Karpas-422 (cell line): ENCODE results near the gene TBC1D3B. TPM values are rescaled to one million over a fixed set of nuclear protein-coding genes. Genes with fewer than 3 reads are reported as not detected.
A peak's percentile ranks its signal among the peaks of the same experiment; 100 is the strongest.

ENCODE experiments used
- DNase-seq: peaks from one replicate; pipeline ENCODE4 v3.0.0-alpha.2; 2015
- H2AFZ ChIP-seq: fragments of 200-600 bp; sonication (generic); 2 replicates; pipeline ENCODE4 v1.6.1; 2014; ENCODE audit warnings: antibody characterized with exemption, low read length, mixed read lengths
- H3K27ac ChIP-seq: fragments of 200-600 bp; sonication (generic); 2 replicates; pipeline ENCODE4 v1.5.1; 2014; ENCODE audit warnings: mild to moderate bottlenecking, low read length, moderate library complexity
- H3K27me3 ChIP-seq: fragments of 200-600 bp; sonication (generic); 2 replicates; pipeline ENCODE4 v1.6.1; 2014; ENCODE audit warnings: low read length, mixed read lengths
- H3K36me3 ChIP-seq: fragments of 200-600 bp; sonication (generic); 2 replicates; pipeline ENCODE4 v1.6.1; 2014; ENCODE audit warnings: low read length, mixed read lengths; ENCODE audit not compliant: insufficient read depth
- H3K4me1 ChIP-seq: fragments of 200-600 bp; sonication (generic); 2 replicates; pipeline ENCODE4 v1.6.1; 2014; ENCODE audit warnings: mild to moderate bottlenecking, low read length, mixed read lengths
- H3K4me2 ChIP-seq: fragments of 200-600 bp; sonication (generic); 2 replicates; pipeline ENCODE4 v1.6.1; 2014; ENCODE audit warnings: low read length, low read depth, mild to moderate bottlenecking; ENCODE audit not compliant: poor library complexity, severe bottlenecking
- H3K4me3 ChIP-seq: fragments of 200-600 bp; sonication (generic); 2 replicates; pipeline ENCODE4 v1.5.1; 2014; ENCODE audit warnings: mild to moderate bottlenecking, antibody characterized with exemption, low read length, mixed read lengths
- H3K79me2 ChIP-seq: fragments of 200-600 bp; sonication (generic); 2 replicates; pipeline ENCODE4 v1.6.1; 2014; ENCODE audit warnings: mild to moderate bottlenecking, low read length, mixed read lengths
- H3K9ac ChIP-seq: fragments of 200-600 bp; sonication (generic); 2 replicates; pipeline ENCODE4 v1.6.0; 2014; ENCODE audit warnings: low read length
- H3K9me2 ChIP-seq: fragments of 200-600 bp; sonication (generic), shearing (Covaris generic); replicated peaks from 2 replicates; pipeline ENCODE4 v1.6.0; 2014; ENCODE audit warnings: mild to moderate bottlenecking, low read length, moderate library complexity; ENCODE audit not compliant: insufficient read depth
- H3K9me3 ChIP-seq: fragments of 300-700, 200-600 bp; sonication (generic); 2 replicates; pipeline ENCODE4 v1.6.1; 2014; ENCODE audit warnings: low read length, mixed read lengths
- H4K20me1 ChIP-seq: fragments of 200-600 bp; sonication (generic); 2 replicates; pipeline ENCODE4 v1.6.1; 2014; ENCODE audit warnings: mild to moderate bottlenecking, antibody characterized with exemption, low read length, low read depth; ENCODE audit not compliant: insufficient read depth
- total RNA-seq: library from RNA; depleted of rRNA; stranded (reverse); fragments of >200 nt; shearing (Covaris generic); gene quantifications from 2 replicates; pipeline ENCODE4 v1.2.3, GENCODE V29; 2014; ENCODE audit warnings: low replicate concordance

The TBC1D3B gene
- total RNA-seq, 1 experiment from 2014 or later = 0.63 TPM

DNA sequence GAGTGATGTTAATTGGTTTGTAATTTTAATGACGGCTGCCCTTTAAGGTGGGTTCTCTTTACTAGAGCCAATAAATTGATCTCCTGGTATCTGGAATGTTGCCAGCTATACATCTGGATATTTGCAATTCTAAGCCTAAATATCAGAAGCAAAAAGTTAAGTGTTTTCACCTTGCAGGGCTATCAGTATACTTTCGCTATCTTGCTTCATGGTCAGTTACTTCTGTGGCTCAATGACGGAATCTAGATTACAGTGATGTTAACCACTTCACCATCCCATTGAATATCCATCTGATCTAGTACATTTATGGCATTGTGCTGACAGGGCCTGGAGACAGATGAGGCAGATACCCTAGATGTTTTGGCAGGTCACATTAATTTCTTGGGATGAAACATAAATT lies 44.5 kb downstream of the TBC1D3B start:
- H3K4me1 ChIP-seq = peaks cover 54% of the 10 kb centered on the region
- no peak overlapping the region for H3K4me2 ChIP-seq
- DNase-seq = no peak

DNA sequence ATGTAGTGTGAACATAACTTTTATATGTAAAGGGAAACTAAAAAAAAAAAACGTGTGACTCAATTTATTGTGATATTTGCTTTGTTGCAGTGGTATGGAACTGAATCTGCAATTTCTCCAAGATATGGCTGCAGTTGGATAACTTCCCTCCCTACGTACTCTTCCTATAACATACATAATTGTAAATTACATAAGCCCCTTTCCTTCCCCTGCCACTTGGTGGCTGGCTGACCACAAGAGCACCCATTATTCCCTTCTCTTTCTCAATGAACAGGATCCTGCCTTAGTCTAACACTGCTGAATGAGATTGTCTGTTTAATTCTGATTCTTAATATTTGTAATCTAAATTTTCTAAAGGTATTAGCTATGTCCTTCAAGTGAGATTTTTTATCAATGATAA lies 45.0 kb downstream of the TBC1D3B start:
- Histone ChIP-seq H3K27ac (no peak overlapping the region), H3K27me3 (no peaks in the 10 kb centered on the region), H2AFZ (no peak overlapping the region), H3K79me2 (no peaks in the 10 kb centered on the region), H3K9me3 (no peaks in the 10 kb centered on the region), H3K4me1 (peaks cover 59% of the 10 kb centered on the region), H3K9me2 (no peaks in the 10 kb centered on the region), H3K36me3 (no peaks in the 10 kb centered on the region), H3K9ac (no peak overlapping the region), H3K4me2 (no peak overlapping the region), H4K20me1 (no peaks in the 10 kb centered on the region), H3K4me3 (no peak overlapping the region)
- peak; percentile 62 for DNase-seq

More for the DNA sequence above, 44.5 kb downstream of the TBC1D3B start:
- H3K79me2 ChIP-seq = no peaks in the 10 kb centered on the region
- no peaks in the 10 kb centered on the region for H3K9me3 ChIP-seq
- H2AFZ ChIP-seq = no peak overlapping the region
- no peak overlapping the region for H3K4me3 ChIP-seq
- no peaks in the 10 kb centered on the region for H3K9me2 ChIP-seq
- no peak overlapping the region for H3K9ac ChIP-seq
- no peaks in the 10 kb centered on the region for H4K20me1 ChIP-seq
- H3K27ac ChIP-seq = no peak overlapping the region
- H3K36me3 ChIP-seq = no peaks in the 10 kb centered on the region
- H3K27me3 ChIP-seq = no peaks in the 10 kb centered on the region

GRCh38 chr17:36130346-36130745 lies 46.1 kb downstream of the TBC1D3B start:
- peaks cover 4% of the 10 kb centered on the region; the same call in 1 of the 2 replicates for H3K27me3 ChIP-seq
- H4K20me1 ChIP-seq = no peaks in the 10 kb centered on the region
- no peak overlapping the region for H2AFZ ChIP-seq
- peaks cover 52% of the 10 kb centered on the region for H3K4me1 ChIP-seq
- no peaks in the 10 kb centered on the region for H3K9me2 ChIP-seq
- H3K4me2 ChIP-seq = no peak overlapping the region
- peaks cover 9% of the 10 kb centered on the region for H3K9me3 ChIP-seq
- H3K79me2 ChIP-seq = no peaks in the 10 kb centered on the region
- DNase-seq = no peak
- H3K27ac ChIP-seq = no peak overlapping the region
- no peak overlapping the region for H3K4me3 ChIP-seq
- no peak overlapping the region for H3K9ac ChIP-seq
- no peaks in the 10 kb centered on the region for H3K36me3 ChIP-seq

- Histone ChIP-seq H2AFZ (no peak overlapping the region), H3K36me3 (no peaks in the 10 kb centered on the region), H3K4me3 (no peak overlapping the region), H3K4me2 (no peak overlapping the region), H4K20me1 (no peaks in the 10 kb centered on the region), H3K9me2 (no peaks in the 10 kb centered on the region), H3K79me2 (no peaks in the 10 kb centered on the region), H3K9me3 (peaks cover 14% of the 10 kb centered on the region), H3K27ac (no peak overlapping the region), H3K9ac (no peak overlapping the region), H3K4me1 (peaks cover 50% of the 10 kb centered on the region), H3K27me3 (peaks cover 10% of the 10 kb centered on the region; the same call in 1 of the 2 replicates)
- no peak for DNase-seq
Measured at GRCh38 chr17:36129616-36130015, 46.8 kb downstream of the TBC1D3B start.

GRCh38 chr17:36128411-36128978 lies 47.9 kb downstream of the TBC1D3B start:
- Histone ChIP-seq H3K27ac (peak overlapping the region; percentile 83), H3K9me3 (peaks cover 14% of the 10 kb centered on the region), H3K36me3 (no peaks in the 10 kb centered on the region), H4K20me1 (no peaks in the 10 kb centered on the region), H3K9me2 (no peaks in the 10 kb centered on the region), H3K79me2 (no peaks in the 10 kb centered on the region), H3K4me2 (peak overlapping the region; percentile 66), H3K4me1 (peaks cover 44% of the 10 kb centered on the region), H2AFZ (no peak overlapping the region), H3K27me3 (peaks cover 10% of the 10 kb centered on the region; the same call in 1 of the 2 replicates), H3K9ac (peak overlapping the region; percentile 50; the same call in 1 of the 2 replicates), H3K4me3 (peak overlapping the region; percentile 52; the same call in 1 of the 2 replicates)
- no peak for DNase-seq

DNA sequence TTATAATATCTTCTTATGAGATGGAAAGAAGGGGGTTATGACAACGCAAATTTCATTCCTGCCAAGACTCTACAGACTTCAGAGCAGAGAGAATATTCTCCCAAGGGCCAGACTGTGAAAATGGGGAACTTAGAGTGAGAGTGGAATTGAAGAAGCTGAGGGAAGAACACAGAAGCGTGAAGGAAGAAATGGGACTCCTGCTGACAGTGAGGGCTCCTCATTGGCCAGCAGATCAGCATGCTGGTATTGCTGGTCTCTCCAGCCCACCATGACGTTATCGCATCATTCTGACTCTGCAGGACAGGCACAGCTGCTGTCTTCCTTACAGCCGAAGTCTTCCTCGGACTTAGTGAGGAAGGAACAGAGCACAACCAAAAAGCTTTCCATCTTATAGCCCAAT lies 48.5 kb downstream of the TBC1D3B start:
- Histone ChIP-seq H2AFZ (0 out of 2 replicates have a peak overlapping the region, but pooled peaks have one; percentile 3), H3K9me3 (peaks cover 14% of the 10 kb centered on the region)
- DNase-seq = peak; percentile 81

GRCh38 chr17:36127199-36127893 lies 49.1 kb downstream of the TBC1D3B start:
- peak overlapping the region; percentile 52 for H3K4me3 ChIP-seq
- H3K9ac ChIP-seq = peak overlapping the region; percentile 50
- peaks cover 14% of the 10 kb centered on the region for H3K9me3 ChIP-seq
- peak overlapping the region; percentile 83 for H3K27ac ChIP-seq
- 0 out of 2 replicates have a peak overlapping the region, but pooled peaks have one; percentile 3 for H2AFZ ChIP-seq
- H3K9me2 ChIP-seq = no peaks in the 10 kb centered on the region
- no peaks in the 10 kb centered on the region for H3K36me3 ChIP-seq
- H3K4me1 ChIP-seq = peaks cover 39% of the 10 kb centered on the region
- H3K79me2 ChIP-seq = no peaks in the 10 kb centered on the region
- H4K20me1 ChIP-seq = no peaks in the 10 kb centered on the region
- peak overlapping the region; percentile 66 for H3K4me2 ChIP-seq
- DNase-seq = peak; percentile 97
- H3K27me3 ChIP-seq = peaks cover 10% of the 10 kb centered on the region; the same call in 1 of the 2 replicates

More for the DNA sequence above, 48.5 kb downstream of the TBC1D3B start:
- Histone ChIP-seq H3K4me1 (peaks cover 44% of the 10 kb centered on the region), H3K4me2 (peak overlapping the region; percentile 66), H3K9ac (peak overlapping the region; percentile 50), H3K4me3 (peak overlapping the region; percentile 52), H3K79me2 (no peaks in the 10 kb centered on the region), H4K20me1 (no peaks in the 10 kb centered on the region), H3K36me3 (no peaks in the 10 kb centered on the region), H3K27me3 (peaks cover 10% of the 10 kb centered on the region; the same call in 1 of the 2 replicates), H3K27ac (peak overlapping the region; percentile 83), H3K9me2 (no peaks in the 10 kb centered on the region)
